Mesendoderm (in vitro differentiated cells): Measurements from ENCODE around the gene PRSS50.

ENCODE experiments used
- DNase-seq: peaks from one replicate; pipeline ENCODE4 v3.0.0; 2013
- H2AK5ac ChIP-seq: 2 replicates; pipeline ENCODE4 v1.6.1; 2013; ENCODE audit warnings: low read length, inconsistent platforms
- H2BK120ac ChIP-seq: 2 replicates; pipeline ENCODE4 v1.6.1; 2013; ENCODE audit warnings: low read depth, mild to moderate bottlenecking, low read length, moderate library complexity, mixed read lengths
- H2BK15ac ChIP-seq: replicated peaks from 2 replicates; pipeline ENCODE4 v1.6.1; 2013; ENCODE audit warnings: low read depth, mild to moderate bottlenecking, moderate library complexity
- H2BK5ac ChIP-seq: 2 replicates; pipeline ENCODE4 v1.6.1; 2013; ENCODE audit warnings: low read length, inconsistent platforms
- H3K18ac ChIP-seq: 2 replicates; pipeline ENCODE4 v1.6.1; 2013; ENCODE audit warnings: mild to moderate bottlenecking, low read length, mixed read lengths
- H3K23ac ChIP-seq: one replicate; pipeline ENCODE4 v1.6.1; 2013; ENCODE audit warnings: low read length
- H3K27ac ChIP-seq: 2 replicates; pipeline ENCODE4 v1.5.1; 2013; ENCODE audit warnings: low read depth, mild to moderate bottlenecking, inconsistent platforms, low read length, moderate library complexity
- H3K27me3 ChIP-seq: 2 replicates; pipeline ENCODE4 v1.6.1; 2013; ENCODE audit warnings: low read length, control low read depth, mild to moderate bottlenecking, inconsistent platforms; ENCODE audit not compliant: insufficient read depth, poor library complexity
- H3K36me3 ChIP-seq: 2 replicates; pipeline ENCODE4 v1.6.1; 2013; ENCODE audit warnings: low read length, inconsistent platforms; ENCODE audit not compliant: control insufficient read depth, insufficient read depth
- H3K4ac ChIP-seq: one replicate; pipeline ENCODE4 v1.6.1; 2013; ENCODE audit warnings: low read depth, mild to moderate bottlenecking, low read length, moderate library complexity
- H3K4me1 ChIP-seq: 2 replicates; pipeline ENCODE4 v1.6.1; 2013; ENCODE audit warnings: low read depth, low read length, inconsistent platforms; ENCODE audit not compliant: control insufficient read depth
- H3K4me2 ChIP-seq: 2 replicates; pipeline ENCODE4 v1.6.1; 2013; ENCODE audit warnings: low read length
- H3K4me3 ChIP-seq: 2 replicates; pipeline ENCODE4 v1.5.1; 2013; ENCODE audit warnings: mild to moderate bottlenecking, low read length
- H3K56ac ChIP-seq: one replicate; pipeline ENCODE4 v1.6.1; 2013; ENCODE audit warnings: low read length
- H3K79me1 ChIP-seq: 2 replicates; pipeline ENCODE4 v1.6.1; 2013; ENCODE audit warnings: low read length, inconsistent platforms
- H3K79me2 ChIP-seq: 2 replicates; pipeline ENCODE4 v1.6.1; 2013; ENCODE audit warnings: mild to moderate bottlenecking, low read length; ENCODE audit not compliant: control insufficient read depth, insufficient read depth
- H3K9ac ChIP-seq: 2 replicates; pipeline ENCODE4 v1.6.1; 2013; ENCODE audit warnings: low read length, inconsistent platforms
- H4K5ac ChIP-seq: one replicate; pipeline ENCODE4 v1.6.1; 2013; ENCODE audit warnings: low read length
- H4K8ac ChIP-seq: one replicate; pipeline ENCODE4 v1.6.1; 2013; ENCODE audit warnings: low read depth, mild to moderate bottlenecking, control low read depth, low read length, moderate library complexity
- WGBS: extraction: QIAGEN DNeasy Blood & Tissue Kit; methylation state at CpG from one replicate; pipeline ENCODE4 v1.1.7; 2013; ENCODE audit warnings: low lambda C conversion rate, missing lambda C conversion rate; ENCODE audit not compliant: insufficient coverage; ENCODE audit errors: extremely low coverage; 5-methylcytosine and 5-hydroxymethylcytosine counted together

PRSS50 gene

GRCh38 chr3:46733026-46733800 is 15.5 kb upstream of the PRSS50 start:
- no peak overlapping the region for H3K27ac ChIP-seq
- H3K4me3 ChIP-seq: no peak overlapping the region
- no peak overlapping the region for H2AK5ac ChIP-seq
- no peak overlapping the region for H3K56ac ChIP-seq
- no peak overlapping the region for H3K9ac ChIP-seq
- no peak overlapping the region for H2BK15ac ChIP-seq
- no peaks in the 10 kb centered on the region for H3K36me3 ChIP-seq
- H3K18ac ChIP-seq: no peak overlapping the region
- H3K4me2 ChIP-seq: no peak overlapping the region
- no peaks in the 10 kb centered on the region for H3K79me2 ChIP-seq
- no CpG with 5 or more reads among the region's 9 CpGs for WGBS
- no peak overlapping the region for H3K4ac ChIP-seq
- no peaks in the 10 kb centered on the region for H3K27me3 ChIP-seq
- H3K4me1 ChIP-seq: no peaks in the 10 kb centered on the region
- H3K23ac ChIP-seq: no peak overlapping the region
- H4K8ac ChIP-seq: no peak overlapping the region
- no peak overlapping the region for H4K5ac ChIP-seq
- H2BK120ac ChIP-seq: no peak overlapping the region
- peak; percentile 27 for DNase-seq
- no peak overlapping the region for H2BK5ac ChIP-seq
- H3K79me1 ChIP-seq: no peaks in the 10 kb centered on the region

- H3K4me1 ChIP-seq: no peaks in the 10 kb centered on the region
These were observed 14.1 kb upstream of the PRSS50 start for GRCh38 chr3:46731795-46732194.

GRCh38 chr3:46730819-46731218 is 13.2 kb upstream of the PRSS50 start:
- no peak overlapping the region for H2BK5ac ChIP-seq
- H3K36me3 ChIP-seq: no peaks in the 10 kb centered on the region
- no peak overlapping the region for H3K4me3 ChIP-seq
- H3K4me2 ChIP-seq: no peak overlapping the region
- H3K27ac ChIP-seq: no peak overlapping the region
- H2BK15ac ChIP-seq: no peak overlapping the region
- H2AK5ac ChIP-seq: no peak overlapping the region
- no peak overlapping the region for H3K23ac ChIP-seq
- H4K5ac ChIP-seq: no peak overlapping the region
- WGBS: no CpG with 5 or more reads among the region's 2 CpGs
- no peaks in the 10 kb centered on the region for H3K79me2 ChIP-seq
- H3K56ac ChIP-seq: no peak overlapping the region
- no peaks in the 10 kb centered on the region for H3K4me1 ChIP-seq
- H3K18ac ChIP-seq: no peak overlapping the region
- H3K79me1 ChIP-seq: no peaks in the 10 kb centered on the region
- no peak overlapping the region for H3K9ac ChIP-seq
- H2BK120ac ChIP-seq: no peak overlapping the region
- no peaks in the 10 kb centered on the region for H3K27me3 ChIP-seq
- no peak overlapping the region for H3K4ac ChIP-seq
- no peak for DNase-seq
- H4K8ac ChIP-seq: no peak overlapping the region

More at GRCh38 chr3:46731795-46732194, 14.1 kb upstream of the PRSS50 start:
- H3K79me2 ChIP-seq: no peaks in the 10 kb centered on the region
- H3K4me2 ChIP-seq: no peak overlapping the region
- H3K23ac ChIP-seq: no peak overlapping the region
- no peak overlapping the region for H3K4me3 ChIP-seq
- no peak overlapping the region for H3K4ac ChIP-seq
- H2BK5ac ChIP-seq: no peak overlapping the region
- H3K56ac ChIP-seq: no peak overlapping the region
- no peak overlapping the region for H4K8ac ChIP-seq
- DNase-seq: no peak
- no peak overlapping the region for H2AK5ac ChIP-seq
- H2BK120ac ChIP-seq: no peak overlapping the region
- H3K9ac ChIP-seq: no peak overlapping the region
- no peak overlapping the region for H2BK15ac ChIP-seq
- H3K18ac ChIP-seq: no peak overlapping the region
- no peak overlapping the region for H3K27ac ChIP-seq
- no CpG with 5 or more reads among the region's 3 CpGs for WGBS
- H3K79me1 ChIP-seq: no peaks in the 10 kb centered on the region
- no peaks in the 10 kb centered on the region for H3K36me3 ChIP-seq
- H3K27me3 ChIP-seq: no peaks in the 10 kb centered on the region
- no peak overlapping the region for H4K5ac ChIP-seq

GRCh38 chr3:46729038-46729437 is 11.4 kb upstream of the PRSS50 start:
- Histone ChIP-seq H3K79me1 (no peaks in the 10 kb centered on the region), H2BK120ac (no peak overlapping the region)

GRCh38 chr3:46725621-46726314 is 8.1 kb upstream of the PRSS50 start:
- DNase-seq: no peak

More at GRCh38 chr3:46729038-46729437, 11.4 kb upstream of the PRSS50 start:
- Histone ChIP-seq H3K56ac (no peak overlapping the region), H4K8ac (no peak overlapping the region), H3K4me1 (no peaks in the 10 kb centered on the region), H3K4me2 (no peak overlapping the region), H3K79me2 (no peaks in the 10 kb centered on the region), H3K4ac (no peak overlapping the region), H4K5ac (no peak overlapping the region), H3K18ac (no peak overlapping the region), H3K9ac (no peak overlapping the region), H3K36me3 (no peaks in the 10 kb centered on the region), H2BK15ac (no peak overlapping the region), H3K23ac (no peak overlapping the region), H3K27me3 (no peaks in the 10 kb centered on the region), H2AK5ac (no peak overlapping the region), H2BK5ac (no peak overlapping the region), H3K27ac (no peak overlapping the region), H3K4me3 (no peak overlapping the region)
- DNase-seq: no peak
- whole genome bisulfite sequencing: no CpG with 5 or more reads among the region's 4 CpGs

More at GRCh38 chr3:46725621-46726314, 8.1 kb upstream of the PRSS50 start:
- H3K56ac ChIP-seq: no peak overlapping the region
- H4K5ac ChIP-seq: no peak overlapping the region
- H3K79me2 ChIP-seq: no peaks in the 10 kb centered on the region
- no peak overlapping the region for H2BK15ac ChIP-seq
- H3K79me1 ChIP-seq: no peaks in the 10 kb centered on the region
- no peak overlapping the region for H3K27ac ChIP-seq
- no peaks in the 10 kb centered on the region for H3K36me3 ChIP-seq
- no peak overlapping the region for H3K4ac ChIP-seq
- H2AK5ac ChIP-seq: no peak overlapping the region
- H3K4me2 ChIP-seq: no peak overlapping the region
- H2BK5ac ChIP-seq: no peak overlapping the region
- H3K18ac ChIP-seq: no peak overlapping the region
- no peaks in the 10 kb centered on the region for H3K4me1 ChIP-seq
- H2BK120ac ChIP-seq: no peak overlapping the region
- H4K8ac ChIP-seq: no peak overlapping the region
- WGBS: no CpG with 5 or more reads among the region's 6 CpGs
- H3K4me3 ChIP-seq: no peak overlapping the region
- no peak overlapping the region for H3K9ac ChIP-seq
- no peaks in the 10 kb centered on the region for H3K27me3 ChIP-seq
- no peak overlapping the region for H3K23ac ChIP-seq
